Prostate gland (tissue), 2 donors: ENCODE results near the gene PTPRD. TPM values are rescaled to one million over a fixed set of nuclear protein-coding genes. Genes with fewer than 3 reads are reported as not detected.

Source experiments
- DNase-seq: peaks from one replicate; pipeline ENCODE4 v3.0.0-alpha.2; 2019; ENCODE audit warnings: low spot score
- H3K27ac ChIP-seq, 2 donors: fragments of 200-600 bp; sonication (generic); 2 replicates each; pipeline ENCODE4 v1.5.1; 2017 to 2019
- H3K27me3 ChIP-seq: fragments of 200-600 bp; sonication (generic); replicated peaks from 2 replicates; pipeline ENCODE4 v1.5.1; 2019; ENCODE audit not compliant: insufficient read depth
- H3K36me3 ChIP-seq, 2 donors: fragments of 200-600 bp; sonication (generic); 1 replicate in 1 of 2; 2 replicates in 1 of 2; pipeline versions ENCODE4 v1.5.1 to v1.8.1; 2017 to 2019
- H3K4me1 ChIP-seq: fragments of 200-600 bp; sonication (generic); replicated peaks from 2 replicates; pipeline ENCODE4 v1.5.1; 2019
- H3K4me3 ChIP-seq, 2 donors: fragments of 200-600 bp; sonication (generic); 2 replicates each; pipeline ENCODE4 v1.5.1; 2017 to 2019
- H3K9me3 ChIP-seq: fragments of 200-600 bp; sonication (generic); 2 replicates; pipeline ENCODE4 v1.5.1; 2017
- POLR2A ChIP-seq: fragments of 450-650 bp; IDR thresholded peaks from one replicate; pipeline ENCODE4 v1.6.1; 2016; ENCODE audit warnings: antibody characterized with exemption, mild to moderate bottlenecking
- POLR2AphosphoS5 ChIP-seq: sonication (generic); formaldehyde crosslinking; IDR thresholded peaks from one replicate; pipeline ENCODE4 v1.6.1; 2017; ENCODE audit warnings: antibody characterized with exemption
- WGBS: methylation state at CpG from one replicate; pipeline ENCODE4 v1.1.5; 2018; 5-methylcytosine and 5-hydroxymethylcytosine counted together
- intact Hi-C: fragments of 100-400 bp; cut with DNase I; formaldehyde crosslinking; loops from one replicate; pipeline ENCODE4 v1.14.2; 2022
- total RNA-seq, 2 donors: library from RNA; depleted of rRNA; stranded (reverse); fragments of >200 nt; gene quantifications; one replicate each; pipeline ENCODE4 v1.1.0, GENCODE V29; 2016
- TF ChIP-seq, protein P1 (sequence below), 4 experiments: fragments of 200-600 bp in 2 of 4; fragments of 450-650 bp in 2 of 4; sonication (generic) in 2 of 4; IDR thresholded peaks; 1 replicate in 3 of 4; 2 replicates in 1 of 4; pipeline ENCODE4 v1.5.1; 2016 to 2019; ENCODE audit warnings: antibody characterized with exemption in 4 of 4, mild to moderate bottlenecking in 2 of 4, moderate library complexity in 2 of 4

PTPRD gene
- total RNA-seq, 2 donors from 2014 or later, result 5.8 to 23.1 TPM

DNA sequence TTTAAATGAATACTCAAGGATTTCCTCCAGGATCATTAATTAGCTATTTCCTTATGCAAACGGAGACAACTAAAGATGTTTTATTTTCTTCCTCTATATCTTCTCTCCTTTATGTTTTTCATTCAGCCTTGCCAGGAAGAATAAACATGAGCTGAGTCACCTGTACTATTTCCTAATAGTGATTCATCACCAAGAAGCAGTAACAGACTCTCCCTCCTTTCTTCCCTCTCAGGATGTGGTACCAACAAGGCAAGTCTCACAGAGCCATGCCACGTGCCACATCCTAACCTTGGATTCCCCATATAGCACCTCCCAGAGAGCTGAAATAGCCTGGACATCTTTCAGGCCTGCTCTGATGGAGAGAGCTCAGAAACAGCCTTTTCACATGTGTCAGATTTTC is 2054.6 kb downstream of the PTPRD start:
- Histone ChIP-seq H3K36me3 (no peaks in the 10 kb centered on the region), H3K4me3 (no peak overlapping the region), H3K9me3 (no peaks in the 10 kb centered on the region), H3K27ac (no peak overlapping the region), H3K4me1 (no peaks in the 10 kb centered on the region), H3K27me3 (no peaks in the 10 kb centered on the region)
- TF ChIP-seq, protein P1, sequence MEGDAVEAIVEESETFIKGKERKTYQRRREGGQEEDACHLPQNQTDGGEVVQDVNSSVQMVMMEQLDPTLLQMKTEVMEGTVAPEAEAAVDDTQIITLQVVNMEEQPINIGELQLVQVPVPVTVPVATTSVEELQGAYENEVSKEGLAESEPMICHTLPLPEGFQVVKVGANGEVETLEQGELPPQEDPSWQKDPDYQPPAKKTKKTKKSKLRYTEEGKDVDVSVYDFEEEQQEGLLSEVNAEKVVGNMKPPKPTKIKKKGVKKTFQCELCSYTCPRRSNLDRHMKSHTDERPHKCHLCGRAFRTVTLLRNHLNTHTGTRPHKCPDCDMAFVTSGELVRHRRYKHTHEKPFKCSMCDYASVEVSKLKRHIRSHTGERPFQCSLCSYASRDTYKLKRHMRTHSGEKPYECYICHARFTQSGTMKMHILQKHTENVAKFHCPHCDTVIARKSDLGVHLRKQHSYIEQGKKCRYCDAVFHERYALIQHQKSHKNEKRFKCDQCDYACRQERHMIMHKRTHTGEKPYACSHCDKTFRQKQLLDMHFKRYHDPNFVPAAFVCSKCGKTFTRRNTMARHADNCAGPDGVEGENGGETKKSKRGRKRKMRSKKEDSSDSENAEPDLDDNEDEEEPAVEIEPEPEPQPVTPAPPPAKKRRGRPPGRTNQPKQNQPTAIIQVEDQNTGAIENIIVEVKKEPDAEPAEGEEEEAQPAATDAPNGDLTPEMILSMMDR (IDR thresholded peaks at IDR 0.05), result no peak
- TF ChIP-seq POLR2AphosphoS5 (no peak), POLR2A (no peak)
- WGBS, result 60% methylated on average over 2 of the region's 2 CpGs
- intact Hi-C loops, result no loop called here
- no peak for DNase-seq

DNA sequence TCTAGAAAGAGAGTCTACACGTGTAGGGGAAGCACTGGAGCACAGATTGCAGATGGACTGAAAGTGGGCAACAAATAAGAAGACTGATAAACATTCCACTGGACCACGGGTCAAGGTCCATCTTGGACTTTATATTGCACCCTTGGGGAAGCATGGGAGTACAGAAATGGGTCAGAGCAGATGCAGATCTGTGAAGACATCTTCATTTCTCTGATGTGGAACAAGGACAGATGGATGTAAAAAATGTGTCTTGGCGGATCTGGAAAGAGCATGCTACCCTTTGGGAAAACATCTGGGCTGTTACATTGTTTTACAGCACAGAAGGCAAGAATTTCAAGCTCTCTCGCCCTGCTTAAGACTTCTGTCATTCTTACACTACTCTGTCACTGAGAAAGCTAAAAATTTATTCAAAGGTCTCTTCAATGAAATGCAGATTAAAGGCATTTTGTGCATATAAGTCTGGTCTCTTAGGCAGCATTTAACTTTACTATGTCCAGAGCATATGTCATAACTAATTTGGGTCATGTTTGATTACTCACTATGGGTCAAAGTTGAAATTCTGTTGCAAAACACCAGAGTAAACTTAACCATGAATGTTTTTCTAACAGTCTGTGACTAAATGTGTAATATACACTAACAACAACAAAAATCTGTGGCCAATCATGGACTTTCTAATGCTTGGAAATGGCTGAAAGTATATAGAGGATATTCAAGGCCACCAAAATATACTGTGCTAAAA is 2056.9 kb downstream of the PTPRD start:
- DNase-seq, result no peak
- Histone ChIP-seq H3K9me3 (no peaks in the 10 kb centered on the region), H3K4me3 (no peak overlapping the region), H3K36me3 (no peaks in the 10 kb centered on the region), H3K27me3 (no peaks in the 10 kb centered on the region), H3K27ac (no peak overlapping the region), H3K4me1 (no peaks in the 10 kb centered on the region)
- 75% methylated on average over 4 of the region's 4 CpGs for WGBS
- no peak for TF ChIP-seq POLR2A
- TF ChIP-seq, protein P1 (IDR thresholded peaks at IDR 0.05), result no peak
- no peak for TF ChIP-seq POLR2AphosphoS5
- intact Hi-C loops, result no loop called here

DNA sequence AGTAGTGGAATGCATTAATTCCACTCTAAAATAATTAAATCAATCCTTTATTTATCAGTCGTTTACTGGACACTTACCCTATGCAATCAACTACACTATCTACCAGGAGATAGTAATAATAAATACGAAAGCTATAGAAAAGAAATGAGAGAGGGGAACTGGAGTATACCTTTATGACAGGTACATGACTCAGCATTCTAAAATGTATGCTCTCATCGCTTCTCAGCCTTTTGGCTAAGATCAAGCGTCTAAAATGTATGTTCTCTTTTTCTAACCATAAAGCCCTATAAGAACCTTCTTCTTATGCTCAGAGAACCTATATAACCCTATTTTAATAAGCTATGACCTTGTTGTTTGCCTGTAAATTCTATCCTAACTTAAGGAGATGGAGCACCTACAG is 2059.4 kb downstream of the PTPRD start:
- intact Hi-C loops, result no loop called here
- Histone ChIP-seq H3K36me3 (no peaks in the 10 kb centered on the region), H3K9me3 (no peaks in the 10 kb centered on the region), H3K27me3 (no peaks in the 10 kb centered on the region), H3K4me1 (no peaks in the 10 kb centered on the region), H3K27ac (no peak overlapping the region), H3K4me3 (no peak overlapping the region)
- no peak for DNase-seq
- no peak for TF ChIP-seq POLR2AphosphoS5
- TF ChIP-seq POLR2A, result no peak
- TF ChIP-seq, protein P1 (IDR thresholded peaks at IDR 0.05), result no peak
- 92% methylated on average over 4 of the region's 4 CpGs for WGBS

DNA sequence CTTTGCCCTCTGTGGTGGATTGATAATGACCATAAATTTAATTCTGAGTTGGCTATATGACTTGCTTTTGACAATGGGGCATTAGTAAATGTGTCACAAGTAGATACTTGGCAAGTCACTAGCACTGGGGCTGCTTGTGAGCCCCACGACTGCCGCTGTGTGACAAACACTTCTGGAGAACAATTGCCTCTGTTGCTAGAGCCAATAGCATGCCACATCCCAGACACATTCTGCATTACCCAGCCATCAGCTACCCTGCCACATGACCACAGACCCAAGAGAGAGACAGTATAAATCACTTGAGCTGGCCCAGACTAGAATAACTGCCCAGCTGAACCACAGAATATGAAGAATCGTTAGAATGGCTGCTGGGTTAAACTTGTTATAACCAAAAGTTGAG is 2060.1 kb downstream of the PTPRD start:
- intact Hi-C loops, result no loop called here
- H3K9me3 ChIP-seq, result no peaks in the 10 kb centered on the region
- no peak overlapping the region for H3K27ac ChIP-seq
- 100% methylated on average over 3 of the region's 3 CpGs for WGBS
- H3K4me3 ChIP-seq, result no peak overlapping the region
- TF ChIP-seq POLR2A (no peak), POLR2AphosphoS5 (no peak)
- TF ChIP-seq, protein P1 (IDR thresholded peaks at IDR 0.05), result no peak
- H3K36me3 ChIP-seq, result no peaks in the 10 kb centered on the region
- no peaks in the 10 kb centered on the region for H3K4me1 ChIP-seq
- no peak for DNase-seq
- H3K27me3 ChIP-seq, result no peaks in the 10 kb centered on the region

DNA sequence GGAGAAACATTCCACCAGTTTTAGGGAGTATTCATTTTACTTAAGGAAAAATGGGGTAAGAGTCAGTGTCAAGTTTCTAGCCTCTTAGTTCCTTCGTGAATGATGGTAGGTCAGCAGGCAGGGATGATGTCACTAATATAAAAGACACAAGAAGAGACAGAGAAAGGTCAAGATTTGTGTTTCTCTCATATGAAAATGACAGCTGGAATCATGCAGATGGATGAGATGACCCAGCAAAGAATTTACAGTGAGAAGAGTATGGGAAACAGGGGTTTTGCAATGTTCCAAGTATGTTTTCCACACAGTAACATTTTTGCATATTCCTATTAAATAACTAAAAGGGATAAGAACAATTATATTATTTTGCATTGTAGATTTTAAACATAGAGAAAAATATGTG is 2063.6 kb downstream of the PTPRD start:
- TF ChIP-seq, protein P1 (IDR thresholded peaks at IDR 0.05), result no peak
- TF ChIP-seq POLR2A, result no peak
- no peak for TF ChIP-seq POLR2AphosphoS5
- no peak overlapping the region for H3K4me3 ChIP-seq
- H3K36me3 ChIP-seq, result no peaks in the 10 kb centered on the region
- WGBS, result 77% methylated on average over 1 of the region's 1 CpG
- intact Hi-C loops, result no loop called here
- H3K9me3 ChIP-seq, result no peaks in the 10 kb centered on the region
- H3K27ac ChIP-seq, result no peak overlapping the region
- no peaks in the 10 kb centered on the region for H3K27me3 ChIP-seq
- DNase-seq, result no peak
- H3K4me1 ChIP-seq, result no peaks in the 10 kb centered on the region
